ENCODE measurements around the gene RRM2.

The RRM2 gene

DNA sequence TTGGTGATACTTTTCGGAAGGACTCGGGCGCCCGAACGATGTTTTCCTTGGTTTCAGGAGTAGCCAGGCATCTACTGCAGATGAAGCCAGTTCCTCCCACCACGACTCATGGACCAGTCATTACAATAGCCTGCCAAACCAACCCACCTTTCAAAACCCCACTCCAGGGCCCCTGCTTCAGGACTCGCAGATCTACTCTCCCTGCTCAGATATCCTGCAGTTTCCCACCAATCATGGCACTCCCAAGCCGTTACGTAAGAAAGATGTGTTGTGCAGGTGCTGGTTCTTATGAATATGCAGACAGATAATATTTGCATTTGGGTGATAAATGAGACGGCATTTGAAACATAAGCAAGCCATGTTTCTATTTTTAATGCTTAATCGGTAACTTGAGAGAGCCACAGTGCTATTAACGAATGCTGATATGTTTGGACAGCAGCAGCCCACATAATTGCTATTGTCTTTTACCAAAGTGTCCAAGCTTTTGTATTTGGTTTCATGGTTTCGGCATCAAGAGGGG is 38.8 kb upstream of the RRM2 start:
- Histone ChIP-seq H3K27me3 (replicated peaks in 2 of 5; ENCODE audit: control insufficient read depth in 4 of 5, insufficient read depth in 5 of 5, low read length in 4 of 5) (peaks cover 0 to 75% (median 26%) of the 10 kb centered on the region in 5 experiments), H3K27ac (ENCODE audit: insufficient read depth in 1 of 2, low read depth in 1 of 2, low read length in 2 of 2, poor library complexity in 1 of 2, severe bottlenecking in 2 of 2) (no peak overlapping the region), H3K4me3 (ENCODE audit: control insufficient read depth in 1 of 7, extremely low read depth in 1 of 7, insufficient read depth in 4 of 7, low read depth in 2 of 7, low read length in 6 of 7) (no peak overlapping the region), H3K9me3 (ENCODE audit: control extremely low read depth in 1 of 5, control insufficient read depth in 4 of 5, insufficient read depth in 2 of 5, low read depth in 1 of 5, low read length in 4 of 5) (no peaks in the 10 kb centered on the region), H3K4me1 (ENCODE audit: control extremely low read depth in 1 of 4, control insufficient read depth in 4 of 4, insufficient read depth in 4 of 4, low read length in 3 of 4) (peaks cover 2 to 20% (median 19%) of the 10 kb centered on the region in 4 experiments), H3K36me3 (ENCODE audit: control insufficient read depth in 4 of 4, insufficient read depth in 4 of 4, low read length in 3 of 4) (no peaks in the 10 kb centered on the region)
- CTCF ChIA-PET = interaction anchor here (1.5 to 5.0 kb wide), 4 partner anchors 11 to 16 kb away, joined by 4 to 43 read pairs (median 11); no protein-coding TSS in a partner anchor
- 87% methylated on average over 11 of the region's 13 CpGs for WGBS (ENCODE audit: insufficient coverage)
- POLR2A ChIA-PET = no interaction called here
- DNase-seq = no peak

DNA sequence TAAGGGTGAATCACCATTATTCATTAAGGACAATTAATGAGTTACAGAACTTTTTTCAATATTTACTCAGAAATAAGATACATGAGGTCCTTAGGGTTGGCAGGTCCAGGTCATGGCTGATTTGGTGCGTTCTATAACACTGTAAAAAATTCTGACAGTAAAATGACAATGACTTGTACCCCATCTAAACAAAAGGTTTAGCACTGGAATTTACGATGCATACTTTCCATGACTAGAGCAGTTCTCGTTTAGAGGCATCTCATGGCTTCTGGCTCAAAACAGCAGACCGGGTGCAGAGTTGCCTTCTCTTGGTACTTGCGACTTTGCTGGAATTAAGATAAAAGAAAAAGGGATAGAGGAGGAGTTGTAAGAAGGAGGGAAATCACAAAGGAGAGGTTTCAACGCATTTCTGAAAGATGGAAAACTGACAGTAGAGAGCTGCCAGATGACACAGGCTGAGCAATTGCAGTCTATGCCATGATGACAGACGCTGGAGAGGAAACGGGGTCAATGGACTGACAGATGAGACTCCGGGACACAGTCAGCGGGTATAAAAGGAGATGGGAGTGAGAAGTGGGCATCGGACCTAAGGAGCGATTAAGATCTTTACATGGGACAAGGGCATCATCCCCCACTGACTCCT is 38.2 kb upstream of the RRM2 start:
- Histone ChIP-seq H3K27me3 (replicated peaks in 2 of 5; ENCODE audit: control insufficient read depth in 4 of 5, insufficient read depth in 5 of 5, low read length in 4 of 5) (peaks cover 0 to 69% (median 22%) of the 10 kb centered on the region in 5 experiments), H3K4me1 (ENCODE audit: control extremely low read depth in 1 of 4, control insufficient read depth in 4 of 4, insufficient read depth in 4 of 4, low read length in 3 of 4) (peaks cover 2 to 16% (median 15%) of the 10 kb centered on the region in 4 experiments), H3K27ac (ENCODE audit: insufficient read depth in 1 of 2, low read depth in 1 of 2, low read length in 2 of 2, poor library complexity in 1 of 2, severe bottlenecking in 2 of 2) (no peak overlapping the region), H3K4me3 (ENCODE audit: control insufficient read depth in 1 of 7, extremely low read depth in 1 of 7, insufficient read depth in 4 of 7, low read depth in 2 of 7, low read length in 6 of 7) (no peak overlapping the region), H3K9me3 (ENCODE audit: control extremely low read depth in 1 of 5, control insufficient read depth in 4 of 5, insufficient read depth in 2 of 5, low read depth in 1 of 5, low read length in 4 of 5) (no peaks in the 10 kb centered on the region), H3K36me3 (ENCODE audit: control insufficient read depth in 4 of 4, insufficient read depth in 4 of 4, low read length in 3 of 4) (no peaks in the 10 kb centered on the region)
- no peak for DNase-seq
- 79% methylated on average over 12 of the region's 12 CpGs for WGBS (ENCODE audit: insufficient coverage)
- ChIA-PET POLR2A (no interaction called here), CTCF (interaction anchor here (1.3 to 5.0 kb wide), 4 partner anchors 12 to 19 kb away, joined by 3 to 43 read pairs (median 11); no protein-coding TSS in a partner anchor)

DNA sequence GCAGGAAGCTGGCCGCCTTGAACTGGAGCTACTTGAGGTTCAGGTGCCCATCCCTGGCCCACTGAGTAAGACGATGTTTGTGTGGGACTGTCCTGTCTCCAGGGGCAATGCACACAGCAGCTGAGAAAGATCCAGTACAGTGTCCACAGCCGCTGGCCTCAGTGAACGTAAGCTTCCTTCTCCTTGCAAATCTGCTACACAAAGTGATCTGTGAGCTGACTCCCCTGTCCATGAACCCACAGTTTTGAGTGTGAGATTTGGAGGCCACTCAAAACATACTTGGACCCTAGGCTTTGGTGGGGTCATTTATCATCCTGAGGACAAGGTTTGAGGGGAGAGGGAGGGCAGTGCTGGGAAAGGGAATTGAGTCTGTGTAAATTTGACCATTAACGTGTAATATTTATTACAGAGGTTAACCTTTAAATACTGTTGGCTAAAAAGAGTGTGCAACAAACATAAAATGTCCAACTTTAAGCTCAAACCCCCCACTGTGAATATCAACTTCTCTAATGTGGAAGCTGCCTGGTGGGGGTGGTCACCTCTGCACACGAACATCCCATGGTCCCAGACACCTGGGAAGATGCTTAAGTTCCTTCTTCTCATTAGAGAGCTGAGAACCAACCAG is 37.4 kb upstream of the RRM2 start:
- WGBS (ENCODE audit: insufficient coverage) = 100% methylated on average over 4 of the region's 6 CpGs
- no peaks in the 10 kb centered on the region for H3K36me3 ChIP-seq (ENCODE audit: control insufficient read depth in 4 of 4, insufficient read depth in 4 of 4, low read length in 3 of 4)

DNA sequence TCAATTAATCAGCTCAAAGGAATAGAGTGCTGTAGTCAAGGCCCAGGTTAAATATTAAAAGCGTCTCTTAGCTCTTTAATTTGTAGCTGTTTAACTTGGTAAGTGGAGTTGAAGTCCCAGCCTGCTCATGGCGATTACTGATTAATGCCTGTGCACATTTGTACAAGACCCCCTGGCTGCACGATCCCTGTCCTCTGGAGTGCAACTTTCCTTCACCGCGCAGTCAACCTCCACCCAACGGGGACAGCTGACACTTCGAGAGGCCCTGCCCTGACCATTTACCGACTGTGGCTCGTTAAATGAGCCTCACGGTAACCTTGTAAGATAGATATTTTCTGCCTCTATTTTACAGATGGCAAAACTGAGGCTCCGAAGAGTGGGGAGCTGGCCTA is 36.9 kb upstream of the RRM2 start:
- Histone ChIP-seq H3K27ac (ENCODE audit: insufficient read depth in 1 of 2, low read depth in 1 of 2, low read length in 2 of 2, poor library complexity in 1 of 2, severe bottlenecking in 2 of 2) (no peak overlapping the region), H3K36me3 (ENCODE audit: control insufficient read depth in 4 of 4, insufficient read depth in 4 of 4, low read length in 3 of 4) (no peaks in the 10 kb centered on the region), H3K27me3 (replicated peaks in 2 of 5; ENCODE audit: control insufficient read depth in 4 of 5, insufficient read depth in 5 of 5, low read length in 4 of 5) (peaks cover 0 to 58% (median 22%) of the 10 kb centered on the region in 5 experiments), H3K4me1 (ENCODE audit: control extremely low read depth in 1 of 4, control insufficient read depth in 4 of 4, insufficient read depth in 4 of 4, low read length in 3 of 4) (peaks cover 2 to 7% (median 6%) of the 10 kb centered on the region in 4 experiments), H3K9me3 (ENCODE audit: control extremely low read depth in 1 of 5, control insufficient read depth in 4 of 5, insufficient read depth in 2 of 5, low read depth in 1 of 5, low read length in 4 of 5) (no peaks in the 10 kb centered on the region), H3K4me3 (ENCODE audit: control insufficient read depth in 1 of 7, extremely low read depth in 1 of 7, insufficient read depth in 4 of 7, low read depth in 2 of 7, low read length in 6 of 7) (no peak overlapping the region)
- 100% methylated on average over 11 of the region's 11 CpGs for WGBS (ENCODE audit: insufficient coverage)
- POLR2A ChIA-PET = no interaction called here
- CTCF ChIA-PET = interaction anchor here (0.6 to 5.0 kb wide), 5 partner anchors 12 to 249 kb away, joined by 3 to 43 read pairs (median 3); no protein-coding TSS in a partner anchor
- no peak for DNase-seq

More for the DNA sequence above, 37.4 kb upstream of the RRM2 start:
- ChIA-PET CTCF (interaction anchor here (1.0 to 5.0 kb wide), 6 partner anchors 13 to 38 kb away, joined by 3 to 43 read pairs (median 4); no protein-coding TSS in a partner anchor), POLR2A (no interaction called here)
- no peak overlapping the region for H3K27ac ChIP-seq (ENCODE audit: insufficient read depth in 1 of 2, low read depth in 1 of 2, low read length in 2 of 2, poor library complexity in 1 of 2, severe bottlenecking in 2 of 2)
- peaks cover 2 to 12% (median 10%) of the 10 kb centered on the region in 4 experiments for H3K4me1 ChIP-seq (ENCODE audit: control extremely low read depth in 1 of 4, control insufficient read depth in 4 of 4, insufficient read depth in 4 of 4, low read length in 3 of 4)
- no peak overlapping the region for H3K4me3 ChIP-seq (ENCODE audit: control insufficient read depth in 1 of 7, extremely low read depth in 1 of 7, insufficient read depth in 4 of 7, low read depth in 2 of 7, low read length in 6 of 7)
- no peak for DNase-seq
- H3K27me3 ChIP-seq (replicated peaks in 2 of 5; ENCODE audit: control insufficient read depth in 4 of 5, insufficient read depth in 5 of 5, low read length in 4 of 5) = peaks cover 0 to 63% (median 22%) of the 10 kb centered on the region in 5 experiments
- H3K9me3 ChIP-seq (ENCODE audit: control extremely low read depth in 1 of 5, control insufficient read depth in 4 of 5, insufficient read depth in 2 of 5, low read depth in 1 of 5, low read length in 4 of 5) = no peaks in the 10 kb centered on the region

DNA sequence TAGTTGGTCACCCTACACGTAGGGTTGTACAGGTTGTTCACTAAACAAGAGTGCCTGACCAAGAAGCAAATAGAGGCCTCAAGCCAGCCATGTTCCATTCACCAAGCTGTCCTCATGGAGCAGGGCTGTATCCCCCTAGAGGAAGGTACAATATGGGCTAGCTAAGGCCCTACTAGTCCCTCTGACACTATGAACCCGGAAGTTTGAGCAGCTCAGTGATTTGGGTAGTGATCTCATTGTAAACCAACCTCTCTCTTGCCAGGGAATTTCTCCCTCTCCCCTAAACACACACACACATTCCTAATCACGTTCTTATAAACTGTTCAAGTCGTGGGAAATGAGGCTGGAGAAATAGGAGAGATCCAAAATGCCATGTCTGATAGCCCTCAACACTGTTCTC is 35.6 kb upstream of the RRM2 start:
- Histone ChIP-seq H3K27me3 (replicated peaks in 2 of 5; ENCODE audit: control insufficient read depth in 4 of 5, insufficient read depth in 5 of 5, low read length in 4 of 5) (peaks cover 0 to 55% (median 22%) of the 10 kb centered on the region in 5 experiments), H3K4me1 (ENCODE audit: control extremely low read depth in 1 of 4, control insufficient read depth in 4 of 4, insufficient read depth in 4 of 4, low read length in 3 of 4) (peaks cover 0 to 8% (median 6%) of the 10 kb centered on the region in 4 experiments), H3K4me3 (ENCODE audit: control insufficient read depth in 1 of 7, extremely low read depth in 1 of 7, insufficient read depth in 4 of 7, low read depth in 2 of 7, low read length in 6 of 7) (no peak overlapping the region), H3K27ac (ENCODE audit: insufficient read depth in 1 of 2, low read depth in 1 of 2, low read length in 2 of 2, poor library complexity in 1 of 2, severe bottlenecking in 2 of 2) (no peak overlapping the region), H3K36me3 (ENCODE audit: control insufficient read depth in 4 of 4, insufficient read depth in 4 of 4, low read length in 3 of 4) (no peaks in the 10 kb centered on the region), H3K9me3 (ENCODE audit: control extremely low read depth in 1 of 5, control insufficient read depth in 4 of 5, insufficient read depth in 2 of 5, low read depth in 1 of 5, low read length in 4 of 5) (no peaks in the 10 kb centered on the region)
- CTCF ChIA-PET = interaction anchor here (1.5 to 6.3 kb wide), 2 partner anchors 9 to 14 kb away, joined by 5 to 130 read pairs; partner anchors contain the start of gene CYS1
- 91% methylated on average over 4 of the region's 4 CpGs for WGBS (ENCODE audit: insufficient coverage)
- DNase-seq = no peak
- POLR2A ChIA-PET = no interaction called here

DNA sequence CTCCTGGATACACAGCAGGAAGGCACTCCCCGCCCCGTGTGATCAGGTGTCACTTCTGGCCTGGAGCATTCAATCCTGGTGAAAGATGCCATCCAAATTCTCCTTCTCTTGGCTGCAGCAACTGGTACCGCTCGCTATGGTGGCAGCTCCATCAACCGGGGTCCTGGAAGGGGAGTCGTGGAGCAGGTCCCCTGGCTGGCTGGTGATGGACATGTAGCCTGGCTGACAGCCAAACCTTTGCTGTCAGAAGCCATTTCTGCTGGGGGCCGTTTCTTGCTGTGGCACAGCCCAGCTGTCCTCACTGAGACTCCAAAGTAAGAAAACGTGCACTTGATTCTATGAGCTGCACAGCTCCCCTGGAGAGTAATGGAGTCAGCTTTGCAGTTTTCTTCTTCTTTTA is 35.2 kb upstream of the RRM2 start:
- no peaks in the 10 kb centered on the region for H3K36me3 ChIP-seq (ENCODE audit: control insufficient read depth in 4 of 4, insufficient read depth in 4 of 4, low read length in 3 of 4)
- WGBS (ENCODE audit: insufficient coverage) = 99% methylated on average over 7 of the region's 8 CpGs
- H3K27me3 ChIP-seq (replicated peaks in 2 of 5; ENCODE audit: control insufficient read depth in 4 of 5, insufficient read depth in 5 of 5, low read length in 4 of 5) = peaks cover under 1 to 54% (median 22%) of the 10 kb centered on the region in 5 experiments
- no peak overlapping the region for H3K4me3 ChIP-seq (ENCODE audit: control insufficient read depth in 1 of 7, extremely low read depth in 1 of 7, insufficient read depth in 4 of 7, low read depth in 2 of 7, low read length in 6 of 7)
- no peak overlapping the region for H3K27ac ChIP-seq (ENCODE audit: insufficient read depth in 1 of 2, low read depth in 1 of 2, low read length in 2 of 2, poor library complexity in 1 of 2, severe bottlenecking in 2 of 2)
- H3K4me1 ChIP-seq (ENCODE audit: control extremely low read depth in 1 of 4, control insufficient read depth in 4 of 4, insufficient read depth in 4 of 4, low read length in 3 of 4) = peaks cover 0 to 8% (median 6%) of the 10 kb centered on the region in 4 experiments
- ChIA-PET CTCF (interaction anchor here (1.5 to 6.3 kb wide), 2 partner anchors 9 to 14 kb away, joined by 5 to 130 read pairs; partner anchors contain the start of gene CYS1), POLR2A (no interaction called here)
- no peak for DNase-seq
- peaks cover 0 to 2% (median 0%) of the 10 kb centered on the region in 5 experiments for H3K9me3 ChIP-seq (ENCODE audit: control extremely low read depth in 1 of 5, control insufficient read depth in 4 of 5, insufficient read depth in 2 of 5, low read depth in 1 of 5, low read length in 4 of 5)

Data from common myeloid progenitor, CD34-positive (primary cell).